Loucy (cell line): Measurements from ENCODE around the gene MRPL34.

Experiments
- H2AFZ ChIP-seq: fragments of 200-600 bp; sonication (generic); 2 replicates; pipeline ENCODE4 v1.6.0; 2016; ENCODE audit warnings: antibody characterized with exemption, mild to moderate bottlenecking, low read length, moderate library complexity
- H3F3A ChIP-seq: fragments of 200-600 bp; 2 replicates; pipeline ENCODE4 v1.6.0; 2016; ENCODE audit warnings: antibody characterized with exemption, low read depth, mild to moderate bottlenecking
- H3K27me3 ChIP-seq: fragments of 200-600 bp; sonication (generic); 2 replicates; pipeline ENCODE4 v1.6.1; 2014; ENCODE audit warnings: low read length, mild to moderate bottlenecking; ENCODE audit not compliant: insufficient read depth, poor library complexity, severe bottlenecking
- H3K36me3 ChIP-seq: fragments of 200-600 bp; sonication (generic); 2 replicates; pipeline ENCODE4 v1.6.1; 2016; ENCODE audit warnings: low read length; ENCODE audit not compliant: insufficient read depth
- H3K4me1 ChIP-seq: fragments of 200-600 bp; sonication (generic); 2 replicates; pipeline ENCODE4 v1.5.1; 2014; ENCODE audit warnings: low read length, mild to moderate bottlenecking; ENCODE audit not compliant: insufficient read depth, poor library complexity, severe bottlenecking
- H3K4me2 ChIP-seq: fragments of 200-600 bp; sonication (generic); 2 replicates; pipeline ENCODE4 v1.6.0; 2014; ENCODE audit warnings: antibody characterized with exemption, low read length, low read depth, mild to moderate bottlenecking; ENCODE audit not compliant: poor library complexity, severe bottlenecking
- H3K4me3 ChIP-seq: fragments of 200-600 bp; sonication (generic); 2 replicates; pipeline ENCODE4 v1.5.1; 2014; ENCODE audit warnings: low read length, mild to moderate bottlenecking, mixed read lengths; ENCODE audit not compliant: poor library complexity, severe bottlenecking
- H3K79me2 ChIP-seq: fragments of 200-600 bp; sonication (generic); 2 replicates; pipeline ENCODE4 v1.6.1; 2014; ENCODE audit warnings: low read length; ENCODE audit not compliant: insufficient read depth
- H3K9ac ChIP-seq: fragments of 200-600 bp; sonication (generic); 2 replicates; pipeline ENCODE4 v1.6.0; 2014; ENCODE audit warnings: mild to moderate bottlenecking, low read depth, low read length, moderate library complexity; ENCODE audit not compliant: poor library complexity, severe bottlenecking
- H3K9me2 ChIP-seq: fragments of 200-600 bp; sonication (generic); replicated peaks from 2 replicates; pipeline ENCODE4 v1.6.1; 2016; ENCODE audit warnings: low read depth, low read length, mixed read lengths
- H3K9me3 ChIP-seq: fragments of 200-600 bp; sonication (generic); 2 replicates; pipeline ENCODE4 v1.6.1; 2014; ENCODE audit warnings: mild to moderate bottlenecking, antibody characterized with exemption, low read length, low read depth; ENCODE audit not compliant: insufficient read depth
- H4K20me1 ChIP-seq: fragments of 200-600 bp; sonication (generic); 2 replicates; pipeline ENCODE4 v1.6.0; 2014; ENCODE audit warnings: antibody characterized with exemption, low read length, mild to moderate bottlenecking; ENCODE audit not compliant: insufficient read depth, poor library complexity, severe bottlenecking
- EZH2phosphoT487 ChIP-seq: fragments of 200-600 bp; IDR thresholded peaks from 2 replicates; pipeline ENCODE4 v1.6.1; 2018; ENCODE audit warnings: antibody characterized with exemption, mild to moderate bottlenecking, moderate library complexity, borderline replicate concordance
- TF ChIP-seq, protein P1 (sequence below): fragments of 200-600 bp; sonication (generic); conservative IDR thresholded peaks from 2 replicates; pipeline ENCODE4 v1.5.1; 2014; ENCODE audit warnings: mild to moderate bottlenecking, antibody characterized with exemption, low read length

Gene MRPL34

DNA sequence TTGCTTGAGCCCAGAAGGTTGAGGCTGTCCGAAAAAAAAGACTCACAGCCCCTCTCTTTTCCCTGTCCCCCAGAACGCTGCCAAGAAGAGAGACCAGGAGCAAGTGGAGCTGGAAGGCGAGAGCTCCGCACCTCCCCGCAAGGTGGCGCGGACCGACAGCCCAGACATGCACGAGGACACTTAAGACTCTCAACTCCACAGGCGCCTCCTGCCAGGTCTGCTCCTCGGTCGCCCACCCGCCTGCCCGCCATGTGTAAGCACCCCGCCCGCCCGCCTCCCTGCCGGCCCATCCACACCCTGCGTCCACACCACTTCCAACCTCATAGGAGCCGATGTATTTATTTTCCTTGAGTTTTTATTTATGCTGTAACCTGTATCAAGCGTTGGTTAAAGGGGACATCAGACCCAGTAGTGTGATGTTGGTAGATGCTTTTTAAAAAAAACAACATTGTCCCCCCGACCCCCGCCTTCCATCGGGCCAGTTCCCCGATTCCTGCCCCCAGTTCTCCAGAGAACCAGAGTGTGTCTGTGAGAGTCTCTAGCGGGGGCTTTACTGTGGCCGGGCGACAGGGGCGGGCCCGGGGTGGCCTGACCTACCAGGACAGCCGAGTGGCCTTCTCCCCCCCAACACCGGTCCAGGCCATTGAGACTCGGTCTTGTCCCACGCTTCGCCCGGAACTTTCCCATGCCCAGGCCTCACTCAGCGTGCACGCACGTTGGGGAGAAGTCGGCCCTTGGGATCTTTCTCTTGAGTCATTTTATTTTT, 14.0 kb downstream of the MRPL34 start:
- no peaks in the 10 kb centered on the region for H3F3A ChIP-seq
- no peaks in the 10 kb centered on the region for H3K9me3 ChIP-seq
- no peaks in the 10 kb centered on the region for H3K4me1 ChIP-seq
- no peaks in the 10 kb centered on the region for H3K27me3 ChIP-seq
- H3K4me2 ChIP-seq: no peak overlapping the region
- no peak overlapping the region for H3K4me3 ChIP-seq
- H3K36me3 ChIP-seq: peaks cover 42% of the 10 kb centered on the region; the same call in 1 of the 2 replicates
- no peaks in the 10 kb centered on the region for H3K79me2 ChIP-seq
- H3K9ac ChIP-seq: no peak overlapping the region
- TF ChIP-seq EZH2phosphoT487: no peak
- H3K9me2 ChIP-seq: no peaks in the 10 kb centered on the region
- H4K20me1 ChIP-seq: no peaks in the 10 kb centered on the region
- H2AFZ ChIP-seq: no peak overlapping the region

DNA sequence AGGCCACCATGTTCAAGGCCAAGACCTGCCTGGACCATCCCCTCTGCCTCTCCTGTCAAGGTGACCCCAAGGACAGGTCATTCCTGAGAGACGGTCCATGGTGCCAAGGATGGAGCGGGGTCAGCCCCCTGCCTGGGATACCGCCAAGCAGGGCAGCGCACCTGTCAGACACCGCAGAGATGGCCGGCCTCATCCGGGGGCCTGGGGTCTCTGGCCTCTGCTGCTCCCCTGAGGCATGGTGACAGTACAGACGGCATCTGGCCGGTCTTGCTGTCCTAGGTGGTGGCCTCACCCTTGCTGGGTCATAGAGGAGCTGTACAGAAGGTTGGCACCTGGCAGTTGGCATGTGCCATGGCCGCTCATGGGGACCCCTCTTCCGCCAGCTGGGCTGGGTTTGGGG, 14.8 kb downstream of the MRPL34 start:
- no peaks in the 10 kb centered on the region for H3K9me3 ChIP-seq
- H3K79me2 ChIP-seq: no peaks in the 10 kb centered on the region
- H3F3A ChIP-seq: no peaks in the 10 kb centered on the region
- H3K9me2 ChIP-seq: no peaks in the 10 kb centered on the region
- no peak for TF ChIP-seq EZH2phosphoT487
- TF ChIP-seq, protein P1, sequence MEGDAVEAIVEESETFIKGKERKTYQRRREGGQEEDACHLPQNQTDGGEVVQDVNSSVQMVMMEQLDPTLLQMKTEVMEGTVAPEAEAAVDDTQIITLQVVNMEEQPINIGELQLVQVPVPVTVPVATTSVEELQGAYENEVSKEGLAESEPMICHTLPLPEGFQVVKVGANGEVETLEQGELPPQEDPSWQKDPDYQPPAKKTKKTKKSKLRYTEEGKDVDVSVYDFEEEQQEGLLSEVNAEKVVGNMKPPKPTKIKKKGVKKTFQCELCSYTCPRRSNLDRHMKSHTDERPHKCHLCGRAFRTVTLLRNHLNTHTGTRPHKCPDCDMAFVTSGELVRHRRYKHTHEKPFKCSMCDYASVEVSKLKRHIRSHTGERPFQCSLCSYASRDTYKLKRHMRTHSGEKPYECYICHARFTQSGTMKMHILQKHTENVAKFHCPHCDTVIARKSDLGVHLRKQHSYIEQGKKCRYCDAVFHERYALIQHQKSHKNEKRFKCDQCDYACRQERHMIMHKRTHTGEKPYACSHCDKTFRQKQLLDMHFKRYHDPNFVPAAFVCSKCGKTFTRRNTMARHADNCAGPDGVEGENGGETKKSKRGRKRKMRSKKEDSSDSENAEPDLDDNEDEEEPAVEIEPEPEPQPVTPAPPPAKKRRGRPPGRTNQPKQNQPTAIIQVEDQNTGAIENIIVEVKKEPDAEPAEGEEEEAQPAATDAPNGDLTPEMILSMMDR: no peak
- H3K4me1 ChIP-seq: no peaks in the 10 kb centered on the region
- no peak overlapping the region for H3K4me2 ChIP-seq
- no peaks in the 10 kb centered on the region for H3K27me3 ChIP-seq
- no peaks in the 10 kb centered on the region for H4K20me1 ChIP-seq
- no peak overlapping the region for H3K9ac ChIP-seq
- H3K4me3 ChIP-seq: no peak overlapping the region
- H2AFZ ChIP-seq: no peak overlapping the region
- H3K36me3 ChIP-seq: peaks cover 39% of the 10 kb centered on the region; the same call in 1 of the 2 replicates

DNA sequence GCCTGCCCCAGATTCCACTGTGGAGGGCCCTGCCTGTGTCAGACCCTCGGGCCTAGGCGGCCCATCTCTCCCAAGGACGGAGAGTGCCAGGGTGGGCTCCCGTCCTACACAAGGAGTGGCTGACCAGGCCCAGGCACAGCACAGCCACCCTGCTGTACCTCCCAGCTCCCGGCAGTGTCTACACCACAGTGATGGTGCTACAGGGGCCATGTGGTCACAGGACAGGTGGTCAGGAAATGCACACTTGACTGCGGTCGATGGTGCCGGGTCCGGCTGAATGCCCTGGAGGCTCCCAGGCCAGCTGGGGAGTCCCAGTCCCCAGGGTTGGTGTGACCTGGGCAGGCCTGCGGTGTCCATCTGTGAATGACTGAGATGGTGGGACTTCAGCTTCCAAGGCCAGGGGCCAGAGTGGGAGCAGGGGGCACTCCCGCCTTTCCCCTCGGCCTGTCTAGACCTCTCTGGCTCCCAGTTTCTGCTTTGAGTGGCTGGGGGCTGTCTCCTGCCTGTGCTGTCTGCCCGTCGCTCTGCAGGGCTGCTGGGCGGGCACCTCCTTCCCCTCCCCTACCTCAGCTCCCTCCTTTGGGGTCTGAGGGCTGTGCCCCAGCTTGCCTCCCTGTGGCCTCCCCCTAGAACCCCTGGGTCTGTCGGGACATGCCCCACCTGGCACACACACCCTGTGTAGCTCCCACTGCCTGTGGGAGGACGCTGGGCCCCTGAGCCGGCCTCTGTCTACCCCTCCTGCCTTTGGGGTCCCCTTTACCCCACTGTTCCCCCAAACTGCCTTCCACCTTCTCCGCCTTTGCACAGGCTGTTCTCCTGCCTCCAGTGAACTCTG, 16.2 kb downstream of the MRPL34 start:
- Histone ChIP-seq H3K27me3 (no peaks in the 10 kb centered on the region), H3K9me3 (no peaks in the 10 kb centered on the region), H3K9ac (no peak overlapping the region), H3K79me2 (no peaks in the 10 kb centered on the region), H3K9me2 (no peaks in the 10 kb centered on the region), H3K4me1 (no peaks in the 10 kb centered on the region), H3K4me2 (no peak overlapping the region), H3K36me3 (peaks cover 31% of the 10 kb centered on the region; the same call in 1 of the 2 replicates), H4K20me1 (no peaks in the 10 kb centered on the region), H3K4me3 (no peak overlapping the region), H2AFZ (no peak overlapping the region), H3F3A (no peaks in the 10 kb centered on the region)
- TF ChIP-seq, protein P1: no peak
- no peak for TF ChIP-seq EZH2phosphoT487
